Measurements from ENCODE around the gene CACNG4. TPM values are rescaled to one million over a fixed set of nuclear protein-coding genes. Genes with fewer than 3 reads are reported as not detected.

CACNG4 gene
- total RNA-seq, 1 donor, result not detected

DNA sequence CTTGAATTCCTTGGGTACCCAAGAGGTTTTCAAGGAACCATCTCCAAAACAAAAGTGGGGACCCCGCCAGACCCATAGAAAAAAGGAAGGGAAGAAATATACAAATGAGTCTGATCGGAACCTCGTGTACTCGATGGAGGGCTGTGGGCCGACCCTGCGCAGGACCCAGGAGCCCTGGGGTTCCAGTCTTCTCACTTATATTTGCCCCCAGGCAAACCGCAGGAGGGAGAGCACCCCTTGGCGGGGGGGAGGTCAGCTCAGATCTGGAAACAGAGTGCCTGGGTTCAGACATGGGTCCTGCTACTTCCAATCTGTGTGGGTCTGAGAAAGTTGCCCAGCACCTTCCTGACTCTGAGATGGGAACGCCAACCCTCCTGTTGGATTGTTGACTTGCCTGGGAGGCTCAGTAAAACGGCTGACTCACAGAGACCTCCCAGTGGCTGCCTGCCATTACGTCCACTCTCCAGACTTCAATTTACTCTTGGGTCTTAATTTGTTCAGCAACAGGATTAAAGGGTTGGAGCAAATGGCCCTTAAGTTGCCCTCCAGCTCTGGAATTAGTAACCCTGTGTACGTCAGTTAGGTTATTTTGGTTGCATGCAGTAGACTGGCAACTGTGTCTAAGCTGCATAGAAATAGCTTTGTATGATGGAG, 24.9 kb upstream of the CACNG4 start:
- Histone ChIP-seq H3K27ac (ENCODE audit: low read depth, low read length) (no peak overlapping the region), H3K4me3 (ENCODE audit: insufficient read depth, low read length) (no peak overlapping the region), H3K79me2 (ENCODE audit: insufficient read depth, low read length) (no peaks in the 10 kb centered on the region), H3K27me3 (ENCODE audit: insufficient read depth, low read length) (peaks cover 43% of the 10 kb centered on the region), H2AFZ (ENCODE audit: low read length) (no peak overlapping the region), H3K4me2 (ENCODE audit: insufficient read depth, low read length) (no peak overlapping the region), H3K36me3 (ENCODE audit: insufficient read depth, low read length) (no peaks in the 10 kb centered on the region), H3K4me1 (ENCODE audit: insufficient read depth, low read length) (no peaks in the 10 kb centered on the region), H3K9me3 (ENCODE audit: low read depth, low read length) (no peaks in the 10 kb centered on the region), H4K20me1 (ENCODE audit: insufficient read depth, low read length) (no peaks in the 10 kb centered on the region)
- TF ChIP-seq, protein P1, sequence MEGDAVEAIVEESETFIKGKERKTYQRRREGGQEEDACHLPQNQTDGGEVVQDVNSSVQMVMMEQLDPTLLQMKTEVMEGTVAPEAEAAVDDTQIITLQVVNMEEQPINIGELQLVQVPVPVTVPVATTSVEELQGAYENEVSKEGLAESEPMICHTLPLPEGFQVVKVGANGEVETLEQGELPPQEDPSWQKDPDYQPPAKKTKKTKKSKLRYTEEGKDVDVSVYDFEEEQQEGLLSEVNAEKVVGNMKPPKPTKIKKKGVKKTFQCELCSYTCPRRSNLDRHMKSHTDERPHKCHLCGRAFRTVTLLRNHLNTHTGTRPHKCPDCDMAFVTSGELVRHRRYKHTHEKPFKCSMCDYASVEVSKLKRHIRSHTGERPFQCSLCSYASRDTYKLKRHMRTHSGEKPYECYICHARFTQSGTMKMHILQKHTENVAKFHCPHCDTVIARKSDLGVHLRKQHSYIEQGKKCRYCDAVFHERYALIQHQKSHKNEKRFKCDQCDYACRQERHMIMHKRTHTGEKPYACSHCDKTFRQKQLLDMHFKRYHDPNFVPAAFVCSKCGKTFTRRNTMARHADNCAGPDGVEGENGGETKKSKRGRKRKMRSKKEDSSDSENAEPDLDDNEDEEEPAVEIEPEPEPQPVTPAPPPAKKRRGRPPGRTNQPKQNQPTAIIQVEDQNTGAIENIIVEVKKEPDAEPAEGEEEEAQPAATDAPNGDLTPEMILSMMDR (IDR thresholded peaks at IDR 0.05; ENCODE audit: extremely low read depth, low read depth, low read length), result no peak
- peak; percentile 45 for DNase-seq (ENCODE audit: insufficient read length, low spot score, missing footprints)

- peak; percentile 65 for DNase-seq (ENCODE audit: insufficient read length, low spot score, missing footprints)
- H3K9me3 ChIP-seq (ENCODE audit: low read depth, low read length), result no peaks in the 10 kb centered on the region
- H3K4me3 ChIP-seq (ENCODE audit: insufficient read depth, low read length), result no peak overlapping the region
- no peak overlapping the region for H3K4me2 ChIP-seq (ENCODE audit: insufficient read depth, low read length)
- H3K36me3 ChIP-seq (ENCODE audit: insufficient read depth, low read length), result no peaks in the 10 kb centered on the region
- TF ChIP-seq, protein P1 (IDR thresholded peaks at IDR 0.05; ENCODE audit: extremely low read depth, low read depth, low read length), result no peak
- H3K27ac ChIP-seq (ENCODE audit: low read depth, low read length), result no peak overlapping the region
- H3K4me1 ChIP-seq (ENCODE audit: insufficient read depth, low read length), result no peaks in the 10 kb centered on the region
- no peaks in the 10 kb centered on the region for H3K79me2 ChIP-seq (ENCODE audit: insufficient read depth, low read length)
- H4K20me1 ChIP-seq (ENCODE audit: insufficient read depth, low read length), result no peaks in the 10 kb centered on the region
- peaks cover 60% of the 10 kb centered on the region for H3K27me3 ChIP-seq (ENCODE audit: insufficient read depth, low read length)
- H2AFZ ChIP-seq (ENCODE audit: low read length), result no peak overlapping the region
Measured at GRCh38 chr17:66941249-66941648, 23.3 kb upstream of the CACNG4 start.

DNA sequence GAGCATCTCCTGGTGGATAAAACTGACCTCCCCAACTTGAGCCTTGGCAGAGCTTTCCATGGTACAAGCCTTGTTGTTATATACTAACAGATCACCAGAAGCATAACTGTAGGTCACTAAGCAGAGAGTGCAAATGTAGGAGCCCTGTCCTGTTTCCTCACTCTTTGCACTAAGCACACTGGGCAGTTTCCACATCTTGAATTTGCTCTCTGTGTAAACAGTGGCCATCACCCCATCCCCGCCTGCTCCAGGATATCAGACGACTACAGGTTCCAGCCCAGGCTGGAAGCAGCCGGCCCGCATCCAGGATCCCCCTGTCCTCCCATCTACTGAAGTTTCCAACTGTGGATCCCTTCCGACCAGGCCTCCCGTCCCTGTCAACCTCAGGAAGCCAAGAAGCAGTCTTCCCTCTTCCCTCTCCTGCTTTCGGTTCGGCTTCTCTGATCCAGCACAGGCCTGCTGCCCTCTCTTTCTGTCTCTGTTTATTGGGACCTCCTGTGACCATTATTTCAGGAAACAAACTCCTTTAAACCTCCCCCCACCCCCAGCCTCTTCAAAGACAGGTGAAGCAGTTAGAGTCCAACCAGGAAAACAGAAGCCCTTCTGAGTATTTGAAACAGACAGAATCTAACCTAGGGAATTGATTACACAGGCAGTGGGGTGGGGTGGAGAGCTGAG, 22.6 kb upstream of the CACNG4 start:
- TF ChIP-seq, protein P1 (IDR thresholded peaks at IDR 0.05; ENCODE audit: extremely low read depth, low read depth, low read length), result no peak
- Histone ChIP-seq H3K27ac (ENCODE audit: low read depth, low read length) (no peak overlapping the region), H3K27me3 (ENCODE audit: insufficient read depth, low read length) (peaks cover 67% of the 10 kb centered on the region), H3K79me2 (ENCODE audit: insufficient read depth, low read length) (no peaks in the 10 kb centered on the region), H3K4me2 (ENCODE audit: insufficient read depth, low read length) (no peak overlapping the region), H4K20me1 (ENCODE audit: insufficient read depth, low read length) (no peaks in the 10 kb centered on the region), H3K4me3 (ENCODE audit: insufficient read depth, low read length) (no peak overlapping the region), H3K36me3 (ENCODE audit: insufficient read depth, low read length) (no peaks in the 10 kb centered on the region), H3K4me1 (ENCODE audit: insufficient read depth, low read length) (no peaks in the 10 kb centered on the region), H2AFZ (ENCODE audit: low read length) (no peak overlapping the region), H3K9me3 (ENCODE audit: low read depth, low read length) (no peaks in the 10 kb centered on the region)
- peak; percentile 44 for DNase-seq (ENCODE audit: insufficient read length, low spot score, missing footprints)

DNA sequence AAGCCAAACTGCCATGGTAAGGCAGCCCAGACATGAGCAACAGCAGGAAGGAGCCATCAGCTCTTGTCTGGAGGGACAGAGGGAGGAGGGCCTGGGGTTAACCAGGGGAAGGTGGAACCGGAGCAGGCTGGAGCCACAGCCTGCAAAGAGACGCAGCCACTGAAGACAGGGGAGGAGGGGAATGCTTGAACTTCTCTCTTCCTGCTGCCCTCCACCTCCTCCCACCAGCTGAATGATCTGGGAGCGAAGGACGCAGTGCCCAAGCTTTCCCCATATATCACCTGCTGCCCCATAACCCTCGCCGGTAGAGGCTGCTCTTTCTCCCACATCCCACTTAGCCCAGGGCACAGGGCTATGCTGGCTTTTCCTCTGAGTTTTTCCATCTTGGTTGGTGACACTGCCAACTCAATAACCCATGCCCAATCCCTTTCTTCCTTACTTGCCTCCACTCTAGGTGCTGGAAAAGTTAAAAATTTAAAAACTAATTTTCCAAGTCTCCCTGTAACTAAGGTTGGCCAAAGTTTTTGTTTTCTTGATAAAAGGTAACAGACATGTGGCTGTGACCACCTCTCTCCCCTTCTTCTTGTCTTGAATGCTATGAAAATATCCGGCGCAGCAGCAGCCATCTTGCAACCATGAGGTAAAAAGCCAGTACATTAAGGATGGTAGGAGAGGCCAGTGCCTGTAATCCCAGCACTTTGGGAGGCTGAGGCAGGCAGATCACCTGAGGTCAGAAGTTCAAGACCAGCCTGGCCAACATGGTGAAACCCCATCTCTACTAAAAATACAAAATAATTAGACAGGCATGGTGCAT, 21.8 kb upstream of the CACNG4 start:
- no peak for DNase-seq (ENCODE audit: insufficient read length, low spot score, missing footprints)
- H3K4me2 ChIP-seq (ENCODE audit: insufficient read depth, low read length), result no peak overlapping the region
- no peak overlapping the region for H3K4me3 ChIP-seq (ENCODE audit: insufficient read depth, low read length)
- no peaks in the 10 kb centered on the region for H3K9me3 ChIP-seq (ENCODE audit: low read depth, low read length)
- no peak overlapping the region for H2AFZ ChIP-seq (ENCODE audit: low read length)
- H3K79me2 ChIP-seq (ENCODE audit: insufficient read depth, low read length), result no peaks in the 10 kb centered on the region
- no peaks in the 10 kb centered on the region for H3K36me3 ChIP-seq (ENCODE audit: insufficient read depth, low read length)
- no peak overlapping the region for H3K27ac ChIP-seq (ENCODE audit: low read depth, low read length)
- TF ChIP-seq, protein P1 (IDR thresholded peaks at IDR 0.05; ENCODE audit: extremely low read depth, low read depth, low read length), result no peak
- no peaks in the 10 kb centered on the region for H3K4me1 ChIP-seq (ENCODE audit: insufficient read depth, low read length)
- H3K27me3 ChIP-seq (ENCODE audit: insufficient read depth, low read length), result peaks cover 71% of the 10 kb centered on the region
- no peaks in the 10 kb centered on the region for H4K20me1 ChIP-seq (ENCODE audit: insufficient read depth, low read length)
